OCI-LY7 (cell line): ENCODE measurements around the gene AGBL1. TPM values are rescaled to one million over a fixed set of nuclear protein-coding genes. Genes with fewer than 3 reads are reported as not detected.

Experiments used
- BruUV-seq: library from RNA; stranded (reverse); fragments of 400-500 nt; replicated peaks from 2 replicates; lab custom pipeline; 2021; lab: Mats Ljungman, UMichigan
- CTCF ChIA-PET: fragments of 300-600 bp; sonication (Branson Sonifier 250); formaldehyde crosslinking; loops from one replicate; lab custom pipeline; 2022; ENCODE audit warnings: antibody characterized with exemption; ENCODE audit not compliant: unreplicated experiment; lab: Charles Lee
- POLR2A ChIA-PET: fragments of 300-600 bp; sonication (Branson Sonifier 250); formaldehyde crosslinking; loops from one replicate; lab custom pipeline; 2022; ENCODE audit warnings: antibody characterized with exemption; lab: Charles Lee
- DNase-seq: peaks from one replicate; pipeline ENCODE4 v3.0.0-alpha.2; 2015; ENCODE audit warnings: low spot score
- H2AFZ ChIP-seq: fragments of 200-600 bp; sonication (generic), shearing (Covaris generic); 2 replicates; pipeline ENCODE4 v1.6.1; 2014; ENCODE audit warnings: mild to moderate bottlenecking, antibody characterized with exemption, low read length, moderate library complexity
- H3K27ac ChIP-seq: fragments of 200-600 bp; sonication (generic); 2 replicates; pipeline ENCODE4 v1.5.1; 2014; ENCODE audit warnings: mixed run types, low read depth, mild to moderate bottlenecking, moderate library complexity, low read length, inconsistent platforms; ENCODE audit not compliant: poor library complexity, severe bottlenecking
- H3K36me3 ChIP-seq: fragments of 200-600 bp; sonication (generic); 2 replicates; pipeline ENCODE4 v1.6.1; 2014; ENCODE audit warnings: mild to moderate bottlenecking, antibody characterized with exemption, low read length, moderate library complexity, mixed read lengths; ENCODE audit not compliant: insufficient read depth
- H3K4me1 ChIP-seq: fragments of 200-600 bp; sonication (generic); 2 replicates; pipeline ENCODE4 v1.5.1; 2014; ENCODE audit warnings: mild to moderate bottlenecking, low read length; ENCODE audit not compliant: insufficient read depth, poor library complexity, severe bottlenecking
- H3K4me2 ChIP-seq: fragments of 200-600 bp; sonication (generic); 2 replicates; pipeline ENCODE4 v1.6.1; 2014; ENCODE audit warnings: mild to moderate bottlenecking, low read length
- H3K4me3 ChIP-seq: fragments of 200-600 bp; sonication (generic); 2 replicates; pipeline ENCODE4 v1.5.1; 2014; ENCODE audit warnings: mild to moderate bottlenecking, low read depth, low read length; ENCODE audit not compliant: poor library complexity, severe bottlenecking
- H3K79me2 ChIP-seq: fragments of 200-600 bp; sonication (generic); 2 replicates; pipeline ENCODE4 v1.6.1; 2016; ENCODE audit warnings: low read depth, mild to moderate bottlenecking, low read length, moderate library complexity, mixed read lengths; ENCODE audit not compliant: insufficient read depth
- H3K9me2 ChIP-seq: fragments of 200-600 bp; sonication (generic); 2 replicates; pipeline ENCODE4 v1.6.1; 2016; ENCODE audit warnings: mild to moderate bottlenecking, low read length, mixed read lengths; ENCODE audit not compliant: insufficient read depth
- H3K9me3 ChIP-seq: fragments of 200-600 bp; sonication (generic); 2 replicates; pipeline ENCODE4 v1.6.1; 2014; ENCODE audit warnings: mild to moderate bottlenecking, mixed run types, low read length, mixed read lengths
- H4K20me1 ChIP-seq: fragments of 200-600 bp; sonication (generic); 2 replicates; pipeline ENCODE4 v1.6.1; 2014; ENCODE audit warnings: mild to moderate bottlenecking, antibody characterized with exemption, low read length, moderate library complexity, mixed read lengths; ENCODE audit not compliant: insufficient read depth
- CTCF ChIP-seq: fragments of 200-600 bp; sonication (generic); conservative IDR thresholded peaks from 2 replicates; pipeline ENCODE4 v1.5.1; 2014; ENCODE audit warnings: mild to moderate bottlenecking, antibody characterized with exemption, low read length, moderate library complexity, mixed read lengths
- EZH2phosphoT487 ChIP-seq: fragments of 200-600 bp; sonication (generic); IDR thresholded peaks from 2 replicates; pipeline ENCODE4 v1.6.1; 2018; ENCODE audit warnings: low read depth, borderline replicate concordance, mild to moderate bottlenecking, mixed run types, antibody characterized with exemption, low read length, moderate library complexity, mixed read lengths
- intact Hi-C: fragments of 100-400 bp; cut with micrococcal nuclease; formaldehyde crosslinking; loops from one replicate; pipeline ENCODE4 v1.10.0; 2022; ENCODE audit not compliant: unreplicated experiment
- total RNA-seq, 2 experiments: library from RNA; depleted of rRNA in 1 of 2; stranded (reverse); fragments of >200 nt in 1 of 2; shearing (Covaris generic) in 1 of 2; gene quantifications; 2 replicates each; pipeline ENCODE4 v1.2.3, GENCODE V29; 2014 to 2022

AGBL1 gene
- total RNA-seq, 2 experiments from 2014 or later: not detected

- DNase-seq: no peak
- ChIA-PET CTCF (no interaction called here), POLR2A (no interaction called here)
- no peaks in the 10 kb centered on the region for H3K79me2 ChIP-seq
- H2AFZ ChIP-seq: no peak overlapping the region
- no peaks in the 10 kb centered on the region for H3K36me3 ChIP-seq
- BruUV-seq: no TSS peak
- H4K20me1 ChIP-seq: no peaks in the 10 kb centered on the region
- H3K4me3 ChIP-seq: no peak overlapping the region
- H3K27ac ChIP-seq: no peak overlapping the region
- TF ChIP-seq EZH2phosphoT487 (no peak), CTCF (no peak)
- intact Hi-C loops: no loop called here
- no peaks in the 10 kb centered on the region for H3K9me3 ChIP-seq
- no peaks in the 10 kb centered on the region for H3K9me2 ChIP-seq
- H3K4me2 ChIP-seq: no peak overlapping the region
- H3K4me1 ChIP-seq: no peaks in the 10 kb centered on the region
These were observed 655.8 kb downstream of the AGBL1 start for GRCh38 chr15:86735247-86736040.

- Histone ChIP-seq H3K9me3 (no peaks in the 10 kb centered on the region), H3K4me3 (no peak overlapping the region), H3K27ac (no peak overlapping the region), H2AFZ (no peak overlapping the region), H3K36me3 (no peaks in the 10 kb centered on the region), H3K79me2 (no peaks in the 10 kb centered on the region), H4K20me1 (no peaks in the 10 kb centered on the region), H3K4me2 (no peak overlapping the region), H3K4me1 (no peaks in the 10 kb centered on the region), H3K9me2 (no peaks in the 10 kb centered on the region)
- intact Hi-C loops: loop anchor here (5.0 to 10.0 kb wide), 2 partner anchors 510 to 887 kb away; no protein-coding TSS in a partner anchor
- ChIA-PET CTCF (no interaction called here), POLR2A (interaction anchor here (1.5 kb wide), 1 partner anchor 15 kb away, joined by 5 read pairs; no protein-coding TSS in a partner anchor)
- no peak for TF ChIP-seq EZH2phosphoT487
- no peak for TF ChIP-seq CTCF
- no peak for DNase-seq
- no TSS peak for BruUV-seq
These were observed 662.2 kb downstream of the AGBL1 start for GRCh38 chr15:86741917-86742316.
